Transverse colon (tissue), 3 donors: Measurements from ENCODE around the gene AZU1.

Source experiments
- CTCF ChIP-seq, 5 experiments: fragments of 200-600 bp in 3 of 5; fragments of 450-650 bp in 2 of 5; sonication (generic) in 3 of 5; IDR thresholded peaks; 1 replicate in 2 of 5; 2 replicates in 3 of 5; pipeline ENCODE4 v1.5.1; 2016 to 2017; ENCODE audit warnings: antibody characterized with exemption in 5 of 5, inconsistent platforms in 3 of 5, mild to moderate bottlenecking in 2 of 5, moderate library complexity in 1 of 5
- EP300 ChIP-seq: sonication (generic); formaldehyde crosslinking; IDR thresholded peaks from one replicate; pipeline ENCODE4 v1.6.1; 2017; ENCODE audit warnings: antibody characterized with exemption, low read depth
- POLR2A ChIP-seq: fragments of 450-650 bp; IDR thresholded peaks from one replicate; pipeline ENCODE4 v1.6.1; 2016; ENCODE audit warnings: antibody characterized with exemption, mild to moderate bottlenecking, moderate library complexity

- TF ChIP-seq EP300 (no peak), CTCF (IDR thresholded peaks at IDR 0.05) (no peak), POLR2A (no peak)
These were observed 52.2 kb downstream of the AZU1 start for GRCh38 chr19:879711-880438.
